Lower lobe of right lung (tissue), 2 donors: ENCODE measurements around the gene PTPN14. TPM values are rescaled to one million over a fixed set of nuclear protein-coding genes. Genes with fewer than 3 reads are reported as not detected.

Experiments used
- ATAC-seq, 2 donors: fragments of 200-7000 bp; cut with Tn5 transposase; one replicate each; pipeline ENCODE4 v1.9.1; 2020 to 2022; ENCODE audit warnings: mild to moderate bottlenecking in 2 of 2, moderate library complexity in 2 of 2
- DNase-seq: peaks from one replicate; pipeline ENCODE4 v3.0.0-alpha.2; 2020
- H3K27ac ChIP-seq: fragments of 200-600 bp; one replicate; pipeline ENCODE4 v1.8.0; 2022
- H3K27me3 ChIP-seq: fragments of 200-600 bp; one replicate; pipeline ENCODE4 v1.8.0; 2022; ENCODE audit warnings: low read depth
- H3K36me3 ChIP-seq: fragments of 200-600 bp; one replicate; pipeline ENCODE4 v1.8.0; 2022; ENCODE audit warnings: mild to moderate bottlenecking
- H3K4me1 ChIP-seq: fragments of 200-600 bp; one replicate; pipeline ENCODE4 v1.8.0; 2022
- H3K4me3 ChIP-seq: fragments of 200-600 bp; one replicate; pipeline ENCODE4 v1.8.0; 2022; ENCODE audit warnings: mild to moderate bottlenecking
- H3K9me3 ChIP-seq: fragments of 200-600 bp; one replicate; pipeline ENCODE4 v1.8.0; 2022
- CTCF ChIP-seq: fragments of 200-600 bp; IDR thresholded peaks from one replicate; pipeline ENCODE4 v1.8.0; 2022; ENCODE audit warnings: antibody characterized with exemption, mild to moderate bottlenecking
- intact Hi-C: fragments of 100-400 bp; cut with DNase I; formaldehyde crosslinking; loops from one replicate; pipeline ENCODE4 v1.11.0; 2022
- total RNA-seq: library from RNA; stranded (reverse); fragmentation: NEBNext Ultra II Directional; extraction: Animal tissue kit (Norgen Biotek cat#: 25700); gene quantifications from one replicate; pipeline ENCODE4 v1.2.1, GENCODE V29; 2021
- donor health status: DM: no; HTN: yes; CAD: no; lungs with severe emphysema.

Gene PTPN14
- total RNA-seq, 1 donor from 2014 or later: 34.1 TPM

GRCh38 chr1:214425716-214426425 lies 125.5 kb downstream of the PTPN14 start:
- no peaks in the 10 kb centered on the region for H3K36me3 ChIP-seq
- intact Hi-C loops: no loop called here
- H3K4me1 ChIP-seq: no peaks in the 10 kb centered on the region
- no peak for ATAC-seq
- H3K27ac ChIP-seq: no peak overlapping the region
- no peak overlapping the region for H3K4me3 ChIP-seq
- TF ChIP-seq CTCF: no peak
- DNase-seq: no peak
- H3K27me3 ChIP-seq: no peaks in the 10 kb centered on the region
- no peaks in the 10 kb centered on the region for H3K9me3 ChIP-seq

GRCh38 chr1:214425101-214425500 lies 126.3 kb downstream of the PTPN14 start:
- Histone ChIP-seq H3K9me3 (no peaks in the 10 kb centered on the region), H3K4me1 (no peaks in the 10 kb centered on the region), H3K36me3 (no peaks in the 10 kb centered on the region), H3K27me3 (no peaks in the 10 kb centered on the region), H3K27ac (no peak overlapping the region), H3K4me3 (no peak overlapping the region)
- intact Hi-C loops: no loop called here
- TF ChIP-seq CTCF: no peak
- DNase-seq (no peak), ATAC-seq (no peak)

- Histone ChIP-seq H3K27ac (no peak overlapping the region), H3K4me3 (no peak overlapping the region), H3K9me3 (no peaks in the 10 kb centered on the region), H3K36me3 (no peaks in the 10 kb centered on the region), H3K27me3 (no peaks in the 10 kb centered on the region), H3K4me1 (no peaks in the 10 kb centered on the region)
- no peak for TF ChIP-seq CTCF
- no peak for DNase-seq
- no peak for ATAC-seq
- intact Hi-C loops: no loop called here
Measured at GRCh38 chr1:214423045-214423444, 128.4 kb downstream of the PTPN14 start.

GRCh38 chr1:214422137-214422671 lies 129.2 kb downstream of the PTPN14 start:
- H3K36me3 ChIP-seq: no peaks in the 10 kb centered on the region
- H3K27me3 ChIP-seq: no peaks in the 10 kb centered on the region
- no peak for TF ChIP-seq CTCF
- no peaks in the 10 kb centered on the region for H3K9me3 ChIP-seq
- DNase-seq: no peak
- no peaks in the 10 kb centered on the region for H3K4me1 ChIP-seq
- no peak for ATAC-seq
- H3K27ac ChIP-seq: no peak overlapping the region
- H3K4me3 ChIP-seq: no peak overlapping the region
- intact Hi-C loops: no loop called here

- Histone ChIP-seq H3K27ac (no peak overlapping the region), H3K4me1 (no peaks in the 10 kb centered on the region), H3K36me3 (no peaks in the 10 kb centered on the region), H3K9me3 (no peaks in the 10 kb centered on the region), H3K4me3 (no peak overlapping the region), H3K27me3 (no peaks in the 10 kb centered on the region)
- DNase-seq: no peak
- intact Hi-C loops: no loop called here
- no peak for TF ChIP-seq CTCF
- ATAC-seq: no peak
Measured at GRCh38 chr1:214420833-214421232, 130.6 kb downstream of the PTPN14 start.
